ENCODE data around the gene NUF2. TPM values are rescaled to one million over a fixed set of nuclear protein-coding genes. Genes with fewer than 3 reads are reported as not detected.

Gene NUF2
- total and polyA plus RNA-seq, 2 of the 8 experiments (the other 6 are each of a cell fraction or from before 2014, with no cell fraction given): 12.1 to 28.3 TPM

- CTCF ChIA-PET (ENCODE audit: partially characterized antibody): interaction anchor here (0.6 kb wide), 1 partner anchor 11 kb away, joined by 3 read pairs; no protein-coding TSS in a partner anchor
- Histone ChIP-seq H3K14ac (ENCODE audit: insufficient read length) (no peak overlapping the region), H4K20me1 (replicated peaks in 1 of 2; ENCODE audit: control insufficient read depth in 1 of 2, insufficient read depth in 2 of 2, low read length in 2 of 2) (no peaks in the 10 kb centered on the region), H4K5ac (ENCODE audit: insufficient read length, low read depth, low read length) (no peak overlapping the region), H4K91ac (replicated peaks; ENCODE audit: insufficient read length, low read length) (no peak overlapping the region), H2BK5ac (ENCODE audit: low read depth, low read length) (no peak overlapping the region), H2BK15ac (ENCODE audit: low read length) (no peak overlapping the region), H3K4ac (replicated peaks; ENCODE audit: insufficient read length, low read depth, low read length) (no peak overlapping the region), H3K27ac (ENCODE audit: low read depth, low read length) (no peak overlapping the region), H2AK5ac (ENCODE audit: low read depth, low read length) (no peak overlapping the region), H3K18ac (ENCODE audit: extremely low read depth, low read length) (no peak overlapping the region), H3K27me3 (replicated peaks in 1 of 4; ENCODE audit: control insufficient read depth in 3 of 4, extremely low read depth in 1 of 4, insufficient read depth in 3 of 4, low read length in 3 of 4) (no peaks in the 10 kb centered on the region), H3K36me3 (ENCODE audit: control insufficient read depth in 2 of 4, insufficient read depth in 4 of 4, low read length in 3 of 4) (no peaks in the 10 kb centered on the region), H3K4me2 (ENCODE audit: insufficient read depth in 1 of 2, low read depth in 2 of 2, low read length in 2 of 2) (no peak overlapping the region), H3K79me2 (ENCODE audit: control insufficient read depth in 1 of 2, insufficient read depth in 2 of 2, low read length in 2 of 2) (no peaks in the 10 kb centered on the region), H2BK12ac (ENCODE audit: low read depth, low read length) (no peak overlapping the region), H2BK120ac (replicated peaks; ENCODE audit: low read depth, low read length) (no peak overlapping the region), H4K8ac (ENCODE audit: extremely low read depth, insufficient read depth, low read length) (no peak overlapping the region), H3K79me1 (ENCODE audit: low read depth, low read length) (no peaks in the 10 kb centered on the region), H3K23me2 (ENCODE audit: low read depth, low read length) (no peaks in the 10 kb centered on the region; the same call in 1 of the 2 replicates), H2BK20ac (ENCODE audit: low read length) (no peak overlapping the region), H3K4me3 (ENCODE audit: extremely low read depth in 1 of 4, insufficient read depth in 2 of 4, low read depth in 3 of 4, low read length in 4 of 4) (no peak overlapping the region), H2AFZ (ENCODE audit: low read length) (peak overlapping the region; percentile 47; the same call in 1 of the 2 replicates), H3K56ac (replicated peaks; ENCODE audit: insufficient read length, low read depth, low read length) (no peak overlapping the region), H3K9me3 (ENCODE audit: insufficient read depth in 2 of 2, low read depth in 1 of 2, low read length in 1 of 2) (no peaks in the 10 kb centered on the region), H3K23ac (ENCODE audit: insufficient read length) (no peak overlapping the region), H3K4me1 (replicated peaks in 1 of 4; ENCODE audit: control insufficient read depth in 3 of 4, insufficient read depth in 4 of 4, low read length in 3 of 4) (no peaks in the 10 kb centered on the region), H3K9ac (replicated peaks in 1 of 4; ENCODE audit: extremely low read depth in 1 of 4, low read depth in 3 of 4, low read length in 3 of 4) (no peak overlapping the region)
- DNase-seq (ENCODE audit: low read depth in 1 of 2, low spot score in 2 of 2): no peak
- FAIRE-seq: no peak
- POLR2A ChIA-PET (ENCODE audit: partially characterized antibody): no interaction called here
- WGBS, 2 experiments (ENCODE audit: extremely low coverage in 1 of 2, insufficient coverage in 1 of 2, insufficient read length in 1 of 2, insufficient replicate concordance in 2 of 2, low coverage in 1 of 2, low lambda C conversion rate in 2 of 2, missing lambda C conversion rate in 1 of 2): 84% methylated on average over 4 of the region's 4 CpGs; no CpG with 5 or more reads in 1 of the 2 experiments
- TF ChIP-seq CHD1 (IDR thresholded peaks at IDR 0.05; ENCODE audit: low read depth, low read length): no peak
- no peak for TF ChIP-seq SIRT6 (IDR thresholded peaks at IDR 0.05; ENCODE audit: low read length)
- no peak for TF ChIP-seq KDM1A (IDR thresholded peaks at IDR 0.05; ENCODE audit: borderline replicate concordance, low read length)
- no peak for TF ChIP-seq POU5F1 (IDR thresholded peaks at IDR 0.05; ENCODE audit: low read depth, low read length)
- TF ChIP-seq EZH2 (IDR thresholded peaks at IDR 0.05; ENCODE audit: low read depth, low read length, severe bottlenecking): no peak
- TF ChIP-seq SIX5 (IDR thresholded peaks at IDR 0.05; ENCODE audit: low read depth, low read length): no peak
- no peak for TF ChIP-seq ATF3 (IDR thresholded peaks at IDR 0.05; ENCODE audit: insufficient read depth, low read depth, low read length)
- no peak for TF ChIP-seq CEBPB (IDR thresholded peaks at IDR 0.05; ENCODE audit: low read depth, low read length)
- no peak for TF ChIP-seq NANOG (IDR thresholded peaks at IDR 0.05; ENCODE audit: insufficient read depth, low read depth, low read length, poor library complexity, severe bottlenecking)
- no peak for TF ChIP-seq MAFK (IDR thresholded peaks at IDR 0.05; ENCODE audit: low read depth, low read length)
These were observed 60.6 kb downstream of the NUF2 start for GRCh38 chr1:163382395-163382794.

All from H1 (cell line).